IMR-90 (cell line): ENCODE data around the gene SEC14L1. TPM values are rescaled to one million over a fixed set of nuclear protein-coding genes. Genes with fewer than 3 reads are reported as not detected.
A peak's percentile ranks its signal among the peaks of the same experiment; 100 is the strongest.

Experiments
- ATAC-seq: fragments of 200-7000 bp; cut with Tn5 transposase; 2 replicates; pipeline ENCODE4 v1.9.1; 2020; ENCODE audit warnings: low read depth, mild to moderate bottlenecking, moderate library complexity
- BruUV-seq: library from RNA; stranded (reverse); fragments of 400-500 nt; replicated peaks from 2 replicates; lab custom pipeline; 2021; lab: Mats Ljungman, UMichigan
- CTCF ChIA-PET: fragments of 300-600 bp; formaldehyde crosslinking; extraction: SDS; loops from one replicate; lab custom pipeline; 2021; ENCODE audit warnings: antibody characterized with exemption; lab: Yijun Ruan, JAX
- POLR2A ChIA-PET: fragments of 300-600 bp; sonication (Branson Sonifier 250); formaldehyde crosslinking; loops from one replicate; lab custom pipeline; 2022; ENCODE audit warnings: antibody characterized with exemption; ENCODE audit not compliant: unreplicated experiment; lab: Charles Lee
- DNase-seq: peaks from one replicate; pipeline ENCODE4 v3.0.0; 2013
- H2AFZ ChIP-seq: replicated peaks from 2 replicates; pipeline ENCODE3; 2013; ENCODE audit warnings: low read length, mild to moderate bottlenecking; ENCODE audit not compliant: poor library complexity
- H2AK5ac ChIP-seq: 2 replicates; pipeline ENCODE4 v1.6.1; 2013; ENCODE audit warnings: low read depth, low read length, inconsistent platforms
- H2AK9ac ChIP-seq: replicated peaks from 2 replicates; pipeline ENCODE3; 2013; ENCODE audit warnings: mild to moderate bottlenecking, low read depth, low read length, moderate library complexity; ENCODE audit not compliant: poor library complexity
- H2BK120ac ChIP-seq: 2 replicates; pipeline ENCODE4 v1.6.1; 2013; ENCODE audit warnings: low read depth, low read length, inconsistent platforms
- H2BK15ac ChIP-seq: 3 replicates; pipeline ENCODE4 v1.6.1; 2013; ENCODE audit warnings: low read depth, low read length, inconsistent platforms
- H2BK20ac ChIP-seq: 2 replicates; pipeline ENCODE4 v1.6.1; 2013; ENCODE audit warnings: low read depth, mild to moderate bottlenecking, inconsistent platforms, low read length, moderate library complexity
- H2BK5ac ChIP-seq: 2 replicates; pipeline ENCODE4 v1.6.1; 2013; ENCODE audit warnings: mild to moderate bottlenecking, low read depth, low read length, inconsistent platforms; ENCODE audit not compliant: poor library complexity, severe bottlenecking
- H3K14ac ChIP-seq: replicated peaks from 2 replicates; pipeline ENCODE4 v1.6.1; 2013; ENCODE audit warnings: low read depth, low read length, inconsistent platforms
- H3K18ac ChIP-seq: 2 replicates; pipeline ENCODE4 v1.6.1; 2013; ENCODE audit warnings: low read depth, low read length, control low read depth
- H3K23ac ChIP-seq: 2 replicates; pipeline ENCODE4 v1.6.1; 2013; ENCODE audit warnings: low read depth, low read length, inconsistent platforms
- H3K27ac ChIP-seq: 2 replicates; pipeline ENCODE4 v1.5.1; 2013; ENCODE audit warnings: mild to moderate bottlenecking, control low read depth, low read length; ENCODE audit not compliant: insufficient read depth
- H3K27me3 ChIP-seq: 2 replicates; pipeline ENCODE4 v1.6.1; 2013; ENCODE audit warnings: low read length; ENCODE audit not compliant: control insufficient read depth, insufficient read depth
- H3K36me3 ChIP-seq: 2 replicates; pipeline ENCODE4 v1.6.1; 2013; ENCODE audit warnings: low read length, mixed read lengths; ENCODE audit not compliant: control insufficient read depth, insufficient read depth
- H3K4ac ChIP-seq: 2 replicates; pipeline ENCODE4 v1.6.1; 2013; ENCODE audit warnings: low read depth, low read length, inconsistent platforms
- H3K4me1 ChIP-seq: 2 replicates; pipeline ENCODE4 v1.6.1; 2013; ENCODE audit warnings: low read length, mixed read lengths; ENCODE audit not compliant: control insufficient read depth, insufficient read depth
- H3K4me2 ChIP-seq: 2 replicates; pipeline ENCODE4 v1.6.1; 2013; ENCODE audit warnings: low read depth, mild to moderate bottlenecking, control low read depth, low read length, moderate library complexity
- H3K4me3 ChIP-seq: 2 replicates; pipeline ENCODE4 v1.5.1; 2013; ENCODE audit warnings: low read depth, mild to moderate bottlenecking, control low read depth, low read length, moderate library complexity; ENCODE audit not compliant: insufficient read depth
- H3K56ac ChIP-seq: 2 replicates; pipeline ENCODE4 v1.6.1; 2013; ENCODE audit warnings: low read length, inconsistent platforms; ENCODE audit not compliant: insufficient read depth; ENCODE audit errors: extremely low read depth
- H3K79me1 ChIP-seq, 2 experiments: 2 replicates each; pipeline ENCODE4 v1.6.1; 2013; ENCODE audit warnings: low read length in 2 of 2, inconsistent platforms in 1 of 2, low read depth in 1 of 2
- H3K9ac ChIP-seq: 2 replicates; pipeline ENCODE4 v1.6.1; 2013; ENCODE audit warnings: low read depth, low read length, control low read depth
- H3K9me1 ChIP-seq: 2 replicates; pipeline ENCODE4 v1.6.1; 2013; ENCODE audit warnings: low read length, inconsistent platforms; ENCODE audit not compliant: insufficient read depth
- H3K9me3 ChIP-seq: 2 replicates; pipeline ENCODE4 v1.6.1; 2013; ENCODE audit warnings: low read length; ENCODE audit not compliant: control insufficient read depth, insufficient read depth
- H4K20me1 ChIP-seq: 2 replicates; pipeline ENCODE4 v1.6.1; 2013; ENCODE audit warnings: low read length, inconsistent platforms; ENCODE audit not compliant: insufficient read depth
- H4K5ac ChIP-seq: 2 replicates; pipeline ENCODE4 v1.6.1; 2013; ENCODE audit warnings: mild to moderate bottlenecking, low read depth, low read length, control low read depth
- H4K8ac ChIP-seq, 2 experiments: 2 replicates each; pipeline ENCODE4 v1.6.1; 2013; ENCODE audit warnings: low read depth in 2 of 2, low read length in 2 of 2, control low read depth in 1 of 2, inconsistent platforms in 1 of 2
- H4K91ac ChIP-seq: 2 replicates; pipeline ENCODE4 v1.6.1; 2013; ENCODE audit warnings: low read depth, low read length, inconsistent platforms; ENCODE audit not compliant: insufficient read depth
- BHLHE40 ChIP-seq: fragments of 150-350 bp; IDR thresholded peaks from 2 replicates; pipeline ENCODE4 v1.6.1; 2016; ENCODE audit warnings: mild to moderate bottlenecking, low read depth, low read length
- CEBPB ChIP-seq: IDR thresholded peaks from 2 replicates; pipeline ENCODE4 v1.6.1; 2012; ENCODE audit warnings: low read depth, low read length, improper control_type of control experiment
- CHD1 ChIP-seq: IDR thresholded peaks from 2 replicates; pipeline ENCODE4 v1.6.1; 2012; ENCODE audit warnings: low read depth, low read length, improper control_type of control experiment
- FOS ChIP-seq: fragments of 150-350 bp; IDR thresholded peaks from 2 replicates; pipeline ENCODE4 v1.6.1; 2016; ENCODE audit warnings: low read depth, low read length
- MAFK ChIP-seq: IDR thresholded peaks from 2 replicates; pipeline ENCODE4 v1.6.1; 2012; ENCODE audit warnings: low read depth, low read length, improper control_type of control experiment
- MAZ ChIP-seq: IDR thresholded peaks from 2 replicates; pipeline ENCODE4 v1.6.1; 2012; ENCODE audit warnings: low read depth, mild to moderate bottlenecking, low read length, improper control_type of control experiment, moderate library complexity, borderline replicate concordance
- MXI1 ChIP-seq: IDR thresholded peaks from 2 replicates; pipeline ENCODE4 v1.6.1; 2012; ENCODE audit warnings: low read depth, mild to moderate bottlenecking, low read length, moderate library complexity, borderline replicate concordance
- NFE2L2 ChIP-seq: fragments of 150-350 bp; IDR thresholded peaks from 2 replicates; pipeline ENCODE4 v1.6.1; 2016; ENCODE audit warnings: low read depth, mild to moderate bottlenecking, low read length
- POLR2A ChIP-seq: IDR thresholded peaks from 2 replicates; pipeline ENCODE4 v1.6.1; 2012; ENCODE audit warnings: mild to moderate bottlenecking, low read depth, low read length
- RAD21 ChIP-seq: IDR thresholded peaks from 2 replicates; pipeline ENCODE4 v1.6.1; 2012; ENCODE audit warnings: low read length, improper control_type of control experiment
- RCOR1 ChIP-seq: IDR thresholded peaks from 2 replicates; pipeline ENCODE4 v1.6.1; 2012; ENCODE audit warnings: mild to moderate bottlenecking, low read length, improper control_type of control experiment; ENCODE audit not compliant: insufficient replicate concordance
- RFX5 ChIP-seq: IDR thresholded peaks from 2 replicates; pipeline ENCODE4 v1.8.0; 2012; ENCODE audit warnings: low read depth, mild to moderate bottlenecking, low read length, moderate library complexity
- SMC3 ChIP-seq: fragments of 150-350 bp; IDR thresholded peaks from 2 replicates; pipeline ENCODE4 v1.6.1; 2016; ENCODE audit warnings: low read depth, mild to moderate bottlenecking, antibody characterized with exemption, low read length, moderate library complexity
- WGBS, 2 experiments: methylation state at CpG; one replicate each; pipeline versions ENCODE4 v1.1.5 to v1.1.7; 2013; ENCODE audit warnings: missing lambda C conversion rate in 2 of 2; ENCODE audit not compliant: insufficient read length in 1 of 2; ENCODE audit errors: extremely low coverage in 2 of 2; 5-methylcytosine and 5-hydroxymethylcytosine counted together
- dilution Hi-C: fragments of 300-500 bp; cut with HindIII; formaldehyde crosslinking; loops from one replicate; pipeline ENCODE4 v1.14.3; 2018; ENCODE audit warnings: low sequenced_read_pairs; ENCODE audit not compliant: unreplicated experiment
- in situ Hi-C: fragments of 300-500 bp; cut with MboI; formaldehyde crosslinking; loops from 3 replicates; pipeline ENCODE4 v1.14.3; 2019; ENCODE audit warnings: low sequenced_read_pairs, inconsistent platforms, mixed read lengths
- intact Hi-C: fragments of 100-400 bp; cut with micrococcal nuclease; formaldehyde crosslinking; loops from 2 replicates; pipeline ENCODE4 v1.10.0; 2022
- polyA plus RNA-seq, 3 experiments: library from polyadenylated mRNA; depleted of rRNA; stranded (reverse); fragments of >200 nt; gene quantifications; 2 replicates each; pipeline ENCODE4 v1.2.3, GENCODE V29; 2012; ENCODE audit warnings: low replicate concordance in 1 of 3
- total RNA-seq: library from RNA; depleted of rRNA; stranded (reverse); fragments of >200 nt; gene quantifications from 2 replicates; pipeline ENCODE4 v1.2.3, GENCODE V29; 2012
- TF ChIP-seq, protein P1 (sequence below): conservative IDR thresholded peaks from 2 replicates; pipeline ENCODE4 v1.5.1; 2012; ENCODE audit warnings: mild to moderate bottlenecking, low read depth, low read length, improper control_type of control experiment
- TF ChIP-seq, protein P2 (sequence below): fragments of 150-350 bp; IDR thresholded peaks from 2 replicates; pipeline ENCODE4 v1.6.1; 2016; ENCODE audit warnings: low read depth, mild to moderate bottlenecking, low read length, moderate library complexity, borderline replicate concordance

The SEC14L1 gene
- total and polyA plus RNA-seq, 2 of the 4 experiments (the other 2 are of a cell fraction), result 24.9 to 35.8 TPM

DNA sequence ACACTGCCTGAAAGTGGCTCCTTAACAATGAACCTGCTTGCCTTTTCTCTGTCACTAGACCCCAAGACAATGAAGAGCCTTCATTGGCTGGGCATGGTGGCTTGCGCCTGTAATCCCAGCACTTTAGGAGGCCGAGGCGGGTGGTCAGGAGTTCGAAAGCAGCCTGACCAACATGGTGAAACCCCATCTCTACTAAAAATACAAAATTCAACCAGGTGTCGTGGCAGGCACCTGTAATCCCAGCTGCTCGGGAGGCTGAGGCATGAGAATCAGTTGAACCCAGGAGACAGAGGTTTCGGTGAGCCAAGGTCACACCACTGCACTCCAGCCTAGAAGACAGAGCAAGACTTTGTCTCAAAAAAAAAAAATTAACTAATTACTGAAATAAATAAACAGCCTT is 45.3 kb upstream of the SEC14L1 start:
- H3K4ac ChIP-seq, result no peak overlapping the region
- ATAC-seq, result no peak
- H2BK120ac ChIP-seq, result no peak overlapping the region
- H2AK9ac ChIP-seq, result no peak overlapping the region
- H3K14ac ChIP-seq, result no peak overlapping the region
- dilution Hi-C loops (no loop called here), in situ Hi-C loops (no loop called here), intact Hi-C loops (loop anchor here (5.0 kb wide), 1 partner anchor 112 kb away; no protein-coding TSS in a partner anchor)
- no peak for DNase-seq
- no TSS peak for BruUV-seq
- no peak overlapping the region for H3K4me2 ChIP-seq
- peaks cover 8% of the 10 kb centered on the region; the same call in 1 of the 2 replicates for H3K4me1 ChIP-seq
- H3K27me3 ChIP-seq, result no peaks in the 10 kb centered on the region
- no peak overlapping the region for H4K8ac ChIP-seq
- 0 out of 2 replicates have a peak overlapping the region, but pooled peaks have one; percentile 3 for H4K91ac ChIP-seq
- no peaks in the 10 kb centered on the region; the same call in 1 of the 2 replicates for H4K20me1 ChIP-seq
- no peak overlapping the region for H2BK5ac ChIP-seq
- peak overlapping the region; percentile 18; the same call in 1 of the 2 replicates for H2AK5ac ChIP-seq
- no peak overlapping the region for H3K4me3 ChIP-seq
- peaks cover 10% of the 10 kb centered on the region; the same call in 1 of the 2 replicates for H3K9me1 ChIP-seq
- H3K9ac ChIP-seq, result no peak overlapping the region
- H4K5ac ChIP-seq, result no peak overlapping the region
- H3K18ac ChIP-seq, result no peak overlapping the region
- peaks cover 28% of the 10 kb centered on the region for H3K36me3 ChIP-seq
- H3K23ac ChIP-seq, result peak overlapping the region; percentile 12; the same call in 1 of the 2 replicates
- H3K9me3 ChIP-seq, result no peaks in the 10 kb centered on the region
- H3K79me1 ChIP-seq, result peaks cover 19 to 47% of the 10 kb centered on the region in 2 experiments
- H2BK15ac ChIP-seq, result no peak overlapping the region
- H2BK20ac ChIP-seq, result no peak overlapping the region; the same call in 1 of the 2 replicates
- WGBS, 2 experiments, result 80% methylated on average over 1 of the region's 7 CpGs; no CpG with 5 or more reads in 1 of the 2 experiments
- H3K56ac ChIP-seq, result no peak overlapping the region
- no peak overlapping the region for H2AFZ ChIP-seq
- ChIA-PET CTCF (interaction anchor here (1.0 to 1.5 kb wide), 2 partner anchors 112 to 328 kb away, joined by 3 to 5 read pairs; no protein-coding TSS in a partner anchor), POLR2A (interaction anchor here (0.6 kb wide), 1 partner anchor 113 kb away, joined by 4 read pairs; no protein-coding TSS in a partner anchor)
- H3K27ac ChIP-seq, result no peak overlapping the region
- TF ChIP-seq, protein P1, sequence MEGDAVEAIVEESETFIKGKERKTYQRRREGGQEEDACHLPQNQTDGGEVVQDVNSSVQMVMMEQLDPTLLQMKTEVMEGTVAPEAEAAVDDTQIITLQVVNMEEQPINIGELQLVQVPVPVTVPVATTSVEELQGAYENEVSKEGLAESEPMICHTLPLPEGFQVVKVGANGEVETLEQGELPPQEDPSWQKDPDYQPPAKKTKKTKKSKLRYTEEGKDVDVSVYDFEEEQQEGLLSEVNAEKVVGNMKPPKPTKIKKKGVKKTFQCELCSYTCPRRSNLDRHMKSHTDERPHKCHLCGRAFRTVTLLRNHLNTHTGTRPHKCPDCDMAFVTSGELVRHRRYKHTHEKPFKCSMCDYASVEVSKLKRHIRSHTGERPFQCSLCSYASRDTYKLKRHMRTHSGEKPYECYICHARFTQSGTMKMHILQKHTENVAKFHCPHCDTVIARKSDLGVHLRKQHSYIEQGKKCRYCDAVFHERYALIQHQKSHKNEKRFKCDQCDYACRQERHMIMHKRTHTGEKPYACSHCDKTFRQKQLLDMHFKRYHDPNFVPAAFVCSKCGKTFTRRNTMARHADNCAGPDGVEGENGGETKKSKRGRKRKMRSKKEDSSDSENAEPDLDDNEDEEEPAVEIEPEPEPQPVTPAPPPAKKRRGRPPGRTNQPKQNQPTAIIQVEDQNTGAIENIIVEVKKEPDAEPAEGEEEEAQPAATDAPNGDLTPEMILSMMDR, result no peak
- TF ChIP-seq POLR2A, result no peak
- TF ChIP-seq MAFK, result no peak
- TF ChIP-seq NFE2L2, result no peak
- TF ChIP-seq MAZ, result no peak
- TF ChIP-seq MXI1, result no peak
- TF ChIP-seq SMC3, result no peak
- TF ChIP-seq, protein P2, sequence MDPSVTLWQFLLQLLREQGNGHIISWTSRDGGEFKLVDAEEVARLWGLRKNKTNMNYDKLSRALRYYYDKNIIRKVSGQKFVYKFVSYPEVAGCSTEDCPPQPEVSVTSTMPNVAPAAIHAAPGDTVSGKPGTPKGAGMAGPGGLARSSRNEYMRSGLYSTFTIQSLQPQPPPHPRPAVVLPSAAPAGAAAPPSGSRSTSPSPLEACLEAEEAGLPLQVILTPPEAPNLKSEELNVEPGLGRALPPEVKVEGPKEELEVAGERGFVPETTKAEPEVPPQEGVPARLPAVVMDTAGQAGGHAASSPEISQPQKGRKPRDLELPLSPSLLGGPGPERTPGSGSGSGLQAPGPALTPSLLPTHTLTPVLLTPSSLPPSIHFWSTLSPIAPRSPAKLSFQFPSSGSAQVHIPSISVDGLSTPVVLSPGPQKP, result no peak
- no peak for TF ChIP-seq RCOR1
- no peak for TF ChIP-seq CHD1
- no peak for TF ChIP-seq RAD21
- no peak for TF ChIP-seq BHLHE40
- TF ChIP-seq RFX5, result no peak
- TF ChIP-seq FOS, result no peak
- no peak for TF ChIP-seq CEBPB
